ENCODE data around the gene PTPRT.

PTPRT gene

GRCh38 chr20:43189554-43190331 is at the start of gene PTPRT:
PTPRT (minus strand) TSS chr20:43189906; CDS start chr20:43189733, 173 bp downstream.
- Histone ChIP-seq H3K79me2 (ENCODE audit: control insufficient read depth, insufficient read depth, low read length, unreplicated experiment) (no peaks in the 10 kb centered on the region), H3K36me3 (ENCODE audit: insufficient read depth, low read length) (no peaks in the 10 kb centered on the region), H3K4me3 (ENCODE audit: low read depth, low read length) (no peak within 1 kb of the TSS), H3K27me3 (ENCODE audit: insufficient read depth, low read length) (peaks cover 33% of the 10 kb centered on the region), H2AFZ (ENCODE audit: low read length, unreplicated experiment) (no peak within 1 kb of the TSS), H3K27ac (ENCODE audit: low read depth, low read length) (no peak within 1 kb of the TSS), H3K4me1 (ENCODE audit: control insufficient read depth, insufficient read depth, low read length, unreplicated experiment) (no peaks in the 10 kb centered on the region)

- H3K27ac ChIP-seq (ENCODE audit: low read depth, low read length), result no peak overlapping the region
- no peaks in the 10 kb centered on the region for H3K79me2 ChIP-seq (ENCODE audit: control insufficient read depth, insufficient read depth, low read length, unreplicated experiment)
- no peak overlapping the region for H3K4me3 ChIP-seq (ENCODE audit: low read depth, low read length)
- no peaks in the 10 kb centered on the region for H3K27me3 ChIP-seq (ENCODE audit: insufficient read depth, low read length)
- no peak overlapping the region for H2AFZ ChIP-seq (ENCODE audit: low read length, unreplicated experiment)
- H3K4me1 ChIP-seq (ENCODE audit: control insufficient read depth, insufficient read depth, low read length, unreplicated experiment), result no peaks in the 10 kb centered on the region
- no peaks in the 10 kb centered on the region for H3K36me3 ChIP-seq (ENCODE audit: insufficient read depth, low read length)
These were observed 49.1 kb upstream of the PTPRT start for GRCh38 chr20:43238833-43239232.

DNA sequence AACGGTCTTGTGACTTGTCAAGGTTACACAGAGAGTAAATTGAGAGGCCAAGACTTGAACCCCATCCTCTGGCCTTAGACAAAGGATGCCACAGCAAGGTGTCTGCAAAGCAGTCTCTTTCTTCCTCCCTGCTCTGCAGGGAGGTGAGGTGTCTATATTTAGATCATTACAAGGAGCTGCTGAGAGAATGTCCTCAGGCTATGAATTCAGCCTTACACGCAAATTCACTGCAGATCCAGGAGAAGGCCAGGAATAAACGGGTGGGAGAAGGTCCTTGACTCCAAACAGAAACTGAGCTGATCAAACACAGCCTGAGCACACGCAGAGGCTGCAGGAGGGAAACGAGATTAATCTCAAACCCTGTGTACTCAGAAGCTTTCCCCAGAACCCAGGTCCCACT is 48.6 kb upstream of the PTPRT start:
- H2AFZ ChIP-seq (ENCODE audit: low read length, unreplicated experiment), result no peak overlapping the region
- H3K4me3 ChIP-seq (ENCODE audit: low read depth, low read length), result no peak overlapping the region
- H3K27ac ChIP-seq (ENCODE audit: low read depth, low read length), result no peak overlapping the region
- no peaks in the 10 kb centered on the region for H3K79me2 ChIP-seq (ENCODE audit: control insufficient read depth, insufficient read depth, low read length, unreplicated experiment)
- no peaks in the 10 kb centered on the region for H3K36me3 ChIP-seq (ENCODE audit: insufficient read depth, low read length)
- no peaks in the 10 kb centered on the region for H3K4me1 ChIP-seq (ENCODE audit: control insufficient read depth, insufficient read depth, low read length, unreplicated experiment)
- H3K27me3 ChIP-seq (ENCODE audit: insufficient read depth, low read length), result no peaks in the 10 kb centered on the region

GRCh38 chr20:43237651-43238168 is 48.0 kb upstream of the PTPRT start:
- no peaks in the 10 kb centered on the region for H3K4me1 ChIP-seq (ENCODE audit: control insufficient read depth, insufficient read depth, low read length, unreplicated experiment)
- H2AFZ ChIP-seq (ENCODE audit: low read length, unreplicated experiment), result no peak overlapping the region
- no peak overlapping the region for H3K27ac ChIP-seq (ENCODE audit: low read depth, low read length)
- no peaks in the 10 kb centered on the region for H3K27me3 ChIP-seq (ENCODE audit: insufficient read depth, low read length)
- H3K79me2 ChIP-seq (ENCODE audit: control insufficient read depth, insufficient read depth, low read length, unreplicated experiment), result no peaks in the 10 kb centered on the region
- H3K4me3 ChIP-seq (ENCODE audit: low read depth, low read length), result no peak overlapping the region
- no peaks in the 10 kb centered on the region for H3K36me3 ChIP-seq (ENCODE audit: insufficient read depth, low read length)

GRCh38 chr20:43235998-43236397 is 46.3 kb upstream of the PTPRT start:
- Histone ChIP-seq H3K27me3 (ENCODE audit: insufficient read depth, low read length) (no peaks in the 10 kb centered on the region), H3K4me1 (ENCODE audit: control insufficient read depth, insufficient read depth, low read length, unreplicated experiment) (no peaks in the 10 kb centered on the region)

GRCh38 chr20:43231829-43232228 is 42.1 kb upstream of the PTPRT start:
- Histone ChIP-seq H3K27me3 (ENCODE audit: insufficient read depth, low read length) (no peaks in the 10 kb centered on the region), H3K36me3 (ENCODE audit: insufficient read depth, low read length) (no peaks in the 10 kb centered on the region), H3K4me1 (ENCODE audit: control insufficient read depth, insufficient read depth, low read length, unreplicated experiment) (no peaks in the 10 kb centered on the region), H3K4me3 (ENCODE audit: low read depth, low read length) (no peak overlapping the region), H3K79me2 (ENCODE audit: control insufficient read depth, insufficient read depth, low read length, unreplicated experiment) (no peaks in the 10 kb centered on the region), H2AFZ (ENCODE audit: low read length, unreplicated experiment) (no peak overlapping the region), H3K27ac (ENCODE audit: low read depth, low read length) (no peak overlapping the region)

More at GRCh38 chr20:43235998-43236397, 46.3 kb upstream of the PTPRT start:
- Histone ChIP-seq H3K27ac (ENCODE audit: low read depth, low read length) (no peak overlapping the region), H2AFZ (ENCODE audit: low read length, unreplicated experiment) (no peak overlapping the region), H3K4me3 (ENCODE audit: low read depth, low read length) (no peak overlapping the region), H3K79me2 (ENCODE audit: control insufficient read depth, insufficient read depth, low read length, unreplicated experiment) (no peaks in the 10 kb centered on the region), H3K36me3 (ENCODE audit: insufficient read depth, low read length) (no peaks in the 10 kb centered on the region)

DNA sequence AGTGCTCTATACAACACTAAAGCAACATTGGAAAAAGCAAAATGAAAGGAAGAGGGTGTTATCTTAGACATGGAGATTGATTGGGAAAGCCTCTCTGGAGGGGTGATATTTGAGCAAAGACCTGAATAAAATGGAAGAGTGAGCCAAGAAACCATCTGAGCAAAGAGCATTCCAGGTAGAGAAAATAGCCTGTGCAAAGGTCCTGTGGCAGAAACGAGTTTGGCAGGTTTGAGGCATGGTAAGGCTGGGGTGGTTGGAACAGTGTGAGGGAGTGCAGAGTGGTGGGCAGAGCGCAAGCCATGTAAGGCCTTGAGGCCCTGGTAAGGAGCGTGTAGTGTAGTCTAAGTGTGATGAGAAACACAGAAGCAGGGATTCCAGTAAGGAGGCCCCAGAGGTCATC is 40.0 kb upstream of the PTPRT start:
- no peaks in the 10 kb centered on the region for H3K4me1 ChIP-seq (ENCODE audit: control insufficient read depth, insufficient read depth, low read length, unreplicated experiment)
- H3K79me2 ChIP-seq (ENCODE audit: control insufficient read depth, insufficient read depth, low read length, unreplicated experiment), result no peaks in the 10 kb centered on the region
- no peaks in the 10 kb centered on the region for H3K27me3 ChIP-seq (ENCODE audit: insufficient read depth, low read length)
- no peak overlapping the region for H3K27ac ChIP-seq (ENCODE audit: low read depth, low read length)
- H3K4me3 ChIP-seq (ENCODE audit: low read depth, low read length), result no peak overlapping the region
- H2AFZ ChIP-seq (ENCODE audit: low read length, unreplicated experiment), result no peak overlapping the region
- H3K36me3 ChIP-seq (ENCODE audit: insufficient read depth, low read length), result no peaks in the 10 kb centered on the region

DNA sequence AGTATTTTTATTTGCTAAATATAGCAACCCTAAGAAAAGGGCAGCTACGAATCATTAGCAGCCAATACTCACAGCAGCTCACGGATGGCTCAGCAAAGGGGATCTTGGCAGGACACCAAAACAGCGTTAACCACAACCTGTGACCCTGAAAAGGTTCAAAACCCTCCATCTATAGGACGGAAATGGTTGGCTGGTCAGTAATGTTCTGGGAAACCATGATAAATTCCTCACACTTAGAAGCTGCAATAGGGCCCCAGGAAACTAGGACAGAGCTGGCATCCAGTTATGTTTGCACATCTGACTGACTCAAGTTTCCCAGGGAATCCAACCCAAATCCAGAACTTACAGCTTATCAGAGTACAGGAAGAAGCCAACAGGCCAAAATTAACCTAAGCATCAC is 30.9 kb upstream of the PTPRT start:
- Histone ChIP-seq H3K79me2 (ENCODE audit: control insufficient read depth, insufficient read depth, low read length, unreplicated experiment) (no peaks in the 10 kb centered on the region), H3K4me3 (ENCODE audit: low read depth, low read length) (no peak overlapping the region), H3K36me3 (ENCODE audit: insufficient read depth, low read length) (no peaks in the 10 kb centered on the region), H3K4me1 (ENCODE audit: control insufficient read depth, insufficient read depth, low read length, unreplicated experiment) (no peaks in the 10 kb centered on the region), H2AFZ (ENCODE audit: low read length, unreplicated experiment) (no peak overlapping the region), H3K27me3 (ENCODE audit: insufficient read depth, low read length) (no peaks in the 10 kb centered on the region), H3K27ac (ENCODE audit: low read depth, low read length) (no peak overlapping the region)

GRCh38 chr20:43210901-43211300 is 21.2 kb upstream of the PTPRT start:
- Histone ChIP-seq H3K4me1 (ENCODE audit: control insufficient read depth, insufficient read depth, low read length, unreplicated experiment) (no peaks in the 10 kb centered on the region), H3K27me3 (ENCODE audit: insufficient read depth, low read length) (no peaks in the 10 kb centered on the region), H3K4me3 (ENCODE audit: low read depth, low read length) (no peak overlapping the region), H2AFZ (ENCODE audit: low read length, unreplicated experiment) (no peak overlapping the region), H3K79me2 (ENCODE audit: control insufficient read depth, insufficient read depth, low read length, unreplicated experiment) (no peaks in the 10 kb centered on the region), H3K36me3 (ENCODE audit: insufficient read depth, low read length) (no peaks in the 10 kb centered on the region), H3K27ac (ENCODE audit: low read depth, low read length) (no peak overlapping the region)

DNA sequence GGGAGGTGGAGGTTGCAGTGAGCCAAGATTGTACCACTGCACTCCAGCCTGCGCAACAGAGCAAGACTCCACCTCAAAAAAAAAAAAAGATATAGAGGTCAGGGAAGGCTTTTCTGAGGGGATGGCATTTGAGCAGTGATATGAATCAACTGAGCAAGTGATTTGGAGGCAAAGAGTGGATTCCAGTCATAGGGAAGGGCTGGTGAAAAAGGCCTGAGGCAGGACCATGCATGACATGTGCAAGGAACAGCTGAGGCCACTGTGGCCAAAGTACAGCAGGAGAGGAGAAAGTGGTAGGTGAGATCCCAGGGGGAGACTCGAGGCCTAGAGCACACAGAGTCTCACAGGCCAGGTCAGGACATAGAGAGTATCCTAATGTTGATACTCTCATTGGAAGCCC is 20.1 kb upstream of the PTPRT start:
- no peak overlapping the region for H3K4me3 ChIP-seq (ENCODE audit: low read depth, low read length)
- H2AFZ ChIP-seq (ENCODE audit: low read length, unreplicated experiment), result no peak overlapping the region
- no peak overlapping the region for H3K27ac ChIP-seq (ENCODE audit: low read depth, low read length)
- H3K36me3 ChIP-seq (ENCODE audit: insufficient read depth, low read length), result no peaks in the 10 kb centered on the region
- no peaks in the 10 kb centered on the region for H3K4me1 ChIP-seq (ENCODE audit: control insufficient read depth, insufficient read depth, low read length, unreplicated experiment)
- no peaks in the 10 kb centered on the region for H3K27me3 ChIP-seq (ENCODE audit: insufficient read depth, low read length)
- H3K79me2 ChIP-seq (ENCODE audit: control insufficient read depth, insufficient read depth, low read length, unreplicated experiment), result no peaks in the 10 kb centered on the region

- H3K4me1 ChIP-seq (ENCODE audit: control insufficient read depth, insufficient read depth, low read length, unreplicated experiment), result no peaks in the 10 kb centered on the region
- H2AFZ ChIP-seq (ENCODE audit: low read length, unreplicated experiment), result no peak overlapping the region
These were observed 16.0 kb upstream of the PTPRT start for GRCh38 chr20:43205699-43206098.

More at GRCh38 chr20:43205699-43206098, 16.0 kb upstream of the PTPRT start:
- Histone ChIP-seq H3K36me3 (ENCODE audit: insufficient read depth, low read length) (no peaks in the 10 kb centered on the region), H3K27ac (ENCODE audit: low read depth, low read length) (no peak overlapping the region), H3K79me2 (ENCODE audit: control insufficient read depth, insufficient read depth, low read length, unreplicated experiment) (no peaks in the 10 kb centered on the region), H3K27me3 (ENCODE audit: insufficient read depth, low read length) (no peaks in the 10 kb centered on the region), H3K4me3 (ENCODE audit: low read depth, low read length) (no peak overlapping the region)
